ENCODE results near the gene S100A3.

DNA sequence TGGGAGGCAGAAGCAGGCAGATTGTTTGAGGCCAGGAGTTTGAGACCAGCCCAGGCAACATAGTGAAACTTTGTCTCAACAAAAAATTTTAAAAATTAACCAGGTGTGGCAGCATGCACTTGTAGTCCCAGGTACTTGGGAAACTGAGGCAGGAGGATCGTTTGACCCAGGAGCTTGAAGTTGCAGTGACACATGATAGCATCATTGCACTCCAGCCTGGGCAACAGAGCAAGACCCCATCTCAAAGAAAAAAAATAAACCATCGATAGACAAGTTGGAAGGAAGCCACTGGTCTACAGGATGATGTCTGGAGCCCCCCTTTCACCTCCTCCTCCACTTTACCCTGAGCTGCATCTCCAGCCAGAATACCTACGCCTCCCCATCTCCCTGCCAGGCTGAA, 29.8 kb downstream of the S100A3 start:
- TF ChIP-seq EZH2 (IDR thresholded peaks at IDR 0.05): no peak
- TF ChIP-seq FOXP2 (optimal IDR thresholded peaks at IDR 0.05; ENCODE audit: control extremely low read depth, extremely low read length, insufficient read depth): no peak
